Measurements from ENCODE around the gene MYMK.

DNA sequence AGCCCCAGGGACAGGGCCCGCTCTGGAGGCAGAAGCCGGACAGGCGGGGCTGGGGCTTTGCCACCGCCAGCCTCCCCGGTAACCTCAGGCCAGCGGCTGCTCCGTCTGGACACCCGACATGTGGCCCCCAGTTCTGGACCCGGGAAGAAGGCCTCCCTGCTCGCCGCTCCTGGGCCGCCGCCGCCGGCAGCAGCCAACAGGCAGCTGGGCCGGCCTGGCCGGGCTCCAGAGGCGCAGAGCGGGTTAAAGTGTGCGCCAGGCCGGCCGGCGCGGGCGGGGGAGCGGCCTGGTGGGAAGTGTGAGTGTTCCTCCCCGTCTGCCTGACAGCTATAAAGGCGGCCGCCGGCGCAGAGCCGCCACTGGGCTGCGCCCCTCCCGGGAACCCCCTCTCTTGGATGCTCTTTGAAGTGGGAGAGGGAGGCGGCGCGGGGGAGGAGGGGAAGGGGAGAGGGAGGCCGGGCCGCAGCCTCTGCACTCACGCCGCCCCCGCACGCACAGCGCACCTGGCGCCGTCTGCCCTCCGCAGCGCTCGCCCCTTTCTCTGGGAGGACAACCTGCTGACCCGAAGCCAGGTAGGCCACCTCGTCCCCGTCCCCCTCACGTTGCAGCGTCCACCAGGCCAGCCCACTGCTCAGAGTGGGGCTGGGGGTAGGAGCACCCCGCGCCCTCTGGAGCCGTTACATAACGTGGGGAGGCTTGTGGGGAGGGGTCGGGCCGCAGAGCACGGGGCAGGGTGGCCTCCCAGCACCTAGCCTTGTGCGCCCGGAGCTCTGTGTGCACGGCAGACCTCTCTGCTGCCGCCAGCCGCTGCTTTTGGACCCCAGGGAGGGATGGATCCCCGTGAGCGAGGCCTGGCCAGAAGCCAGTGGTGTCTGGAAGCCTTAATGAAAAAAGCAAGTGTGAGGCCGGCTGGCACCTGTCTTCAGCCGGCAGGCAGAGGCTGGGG lies 9.9 kb upstream of the MYMK start, which contains the start of gene ADAMTSL2:
- no peak for TF ChIP-seq POLR2A (IDR thresholded peaks at IDR 0.05; ENCODE audit: low read length)
- no peak for TF ChIP-seq GATA1 (IDR thresholded peaks at IDR 0.05; ENCODE audit: low read depth, low read length)
